HG02973 (cell line): ENCODE measurements around the gene TTC39C.
"Not testable (repeated sequence)": the region's sequence is repeated elsewhere in the genome, so short reads cannot be mapped to it uniquely, and the experiment has no call there.

ENCODE experiments used
- ATAC-seq: cut with Tn5 transposase; IDR thresholded peaks from one replicate; pipeline ENCODE4 v1.9.1; 2021; ENCODE audit warnings: moderate library complexity; ENCODE audit not compliant: unreplicated experiment

TTC39C gene

DNA sequence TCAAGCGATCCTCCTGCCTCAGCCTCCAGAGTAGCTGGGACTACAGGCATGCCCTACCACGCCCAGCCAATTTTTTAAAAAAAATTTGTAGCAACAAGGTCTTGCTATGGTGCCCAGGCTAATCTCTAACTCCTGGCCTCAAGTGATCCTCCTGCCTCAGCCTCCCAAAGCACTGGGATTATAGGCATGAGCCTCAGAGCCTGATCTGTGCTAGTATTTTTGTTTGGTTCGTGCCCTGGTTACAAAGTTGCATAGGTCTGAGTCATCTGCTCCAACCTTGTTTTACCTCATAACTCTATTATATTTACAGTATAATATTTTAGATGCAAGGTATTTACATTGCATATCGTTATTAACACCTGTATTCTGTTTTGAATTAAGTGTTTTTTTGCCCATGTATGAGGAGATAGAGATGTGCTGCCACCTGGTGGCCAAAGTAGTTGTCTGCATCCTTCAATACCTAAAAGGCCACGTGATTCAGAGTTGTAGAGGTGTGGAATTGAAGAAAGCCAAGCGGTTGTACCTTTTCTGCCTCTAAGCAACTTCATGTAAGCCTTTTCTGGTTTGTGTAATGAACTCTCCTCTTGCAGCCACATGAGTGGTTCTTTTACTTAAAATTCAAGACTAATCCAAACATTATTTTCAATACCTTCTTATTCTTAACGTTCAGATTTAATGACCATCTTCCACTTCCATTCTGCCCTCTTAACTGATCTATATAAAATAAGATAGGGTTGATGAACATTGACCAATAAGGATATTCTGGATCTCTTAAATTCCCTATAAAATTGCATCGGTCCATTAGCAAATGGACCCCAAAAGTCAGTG lies 104.4 kb downstream of the TTC39C start:
- peak; percentile 66 for ATAC-seq

DNA sequence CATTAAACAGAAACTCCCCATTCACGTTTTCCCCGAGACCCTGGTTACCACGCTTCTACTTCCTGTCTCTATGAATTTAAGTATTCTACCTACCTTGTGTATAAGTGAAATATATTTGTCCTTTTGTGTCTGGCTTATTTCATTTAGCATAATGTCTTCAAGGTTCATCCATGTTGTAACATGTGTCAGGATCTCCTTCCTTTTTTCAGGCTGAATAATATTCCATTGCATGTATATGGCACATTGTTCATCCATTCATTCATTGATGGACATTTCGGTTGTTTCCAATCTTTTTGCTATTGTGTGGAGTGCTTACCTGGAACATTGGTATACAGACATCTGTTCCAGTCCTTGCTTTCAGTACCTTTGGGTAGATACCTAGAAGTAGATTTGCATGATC lies 106.1 kb downstream of the TTC39C start:
- no peak for ATAC-seq

DNA sequence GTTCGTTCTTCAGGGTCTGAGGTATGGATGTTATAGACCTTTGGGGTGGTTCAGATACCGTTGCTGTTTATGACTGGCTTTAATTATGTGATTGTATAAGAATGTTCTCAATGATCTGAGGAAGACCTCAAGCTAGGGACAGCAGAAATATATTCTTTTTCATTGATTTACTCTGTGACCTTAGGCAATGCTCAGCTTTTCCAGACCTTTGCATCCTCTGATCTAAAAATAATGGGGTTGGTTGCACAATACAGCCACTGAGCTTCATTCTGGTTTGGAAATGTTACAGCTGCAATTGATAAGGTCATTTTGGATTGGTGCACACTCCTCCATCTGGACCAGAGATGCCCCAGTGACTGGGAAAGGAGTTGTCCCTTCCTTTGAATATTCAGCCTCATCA lies 107.1 kb downstream of the TTC39C start:
- no peak for ATAC-seq

DNA sequence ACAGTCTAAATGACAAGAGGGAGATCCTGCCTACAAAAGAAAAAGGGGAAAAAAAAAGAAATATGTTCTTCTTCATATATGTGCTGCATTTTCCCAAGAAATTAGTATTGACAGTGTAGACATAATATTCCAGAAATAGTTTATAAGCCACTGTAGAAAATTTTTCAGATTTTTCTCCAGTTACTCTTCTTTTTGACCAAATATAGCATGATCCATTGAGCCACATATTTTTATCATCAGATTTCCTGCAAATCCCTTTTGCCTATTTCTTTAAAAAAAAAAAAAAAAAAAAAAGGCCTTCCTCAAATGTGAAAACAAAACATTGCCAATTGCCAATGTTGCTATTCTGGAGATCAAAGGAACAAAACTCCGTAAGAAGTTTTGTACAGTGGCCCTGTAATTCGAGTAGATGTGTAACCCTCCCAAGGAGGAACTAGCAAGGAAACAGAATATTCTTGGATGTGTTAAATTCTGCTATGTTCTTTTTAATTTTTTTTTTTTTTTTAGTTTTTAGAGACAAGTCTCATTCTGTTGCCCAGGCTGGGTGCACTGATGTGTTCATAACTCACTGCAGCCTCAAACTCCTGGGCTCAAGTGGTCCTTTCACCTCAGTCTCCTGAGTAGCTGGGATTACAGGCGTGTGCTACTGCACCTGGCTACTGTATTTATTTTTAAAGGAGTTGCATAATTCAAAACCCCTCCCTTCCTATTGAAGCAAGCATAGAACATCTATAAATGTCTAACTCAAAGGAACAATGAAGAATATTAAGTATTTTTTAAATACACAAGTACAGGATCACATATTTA lies 111.8 kb downstream of the TTC39C start:
- no peak for ATAC-seq

DNA sequence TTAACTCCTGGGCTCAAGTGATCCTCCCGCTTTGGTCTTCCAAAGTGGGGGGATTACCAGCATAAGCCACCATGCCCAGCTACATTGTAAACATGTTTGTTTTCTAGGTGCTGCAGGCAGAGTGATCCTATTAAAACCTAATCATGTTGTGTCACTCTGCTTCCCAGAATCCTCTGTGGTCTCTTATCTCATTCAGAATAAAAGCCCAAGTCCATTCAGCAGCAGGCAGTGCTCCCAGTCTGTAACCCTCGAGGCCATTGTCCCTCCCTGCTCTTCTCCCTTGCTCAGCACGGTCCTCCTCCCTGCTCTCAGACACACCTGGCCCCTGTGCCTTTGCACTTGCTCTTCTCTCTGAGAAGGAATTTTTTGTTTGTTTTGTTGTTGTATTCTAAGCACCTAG lies 113.2 kb downstream of the TTC39C start:
- no peak for ATAC-seq

DNA sequence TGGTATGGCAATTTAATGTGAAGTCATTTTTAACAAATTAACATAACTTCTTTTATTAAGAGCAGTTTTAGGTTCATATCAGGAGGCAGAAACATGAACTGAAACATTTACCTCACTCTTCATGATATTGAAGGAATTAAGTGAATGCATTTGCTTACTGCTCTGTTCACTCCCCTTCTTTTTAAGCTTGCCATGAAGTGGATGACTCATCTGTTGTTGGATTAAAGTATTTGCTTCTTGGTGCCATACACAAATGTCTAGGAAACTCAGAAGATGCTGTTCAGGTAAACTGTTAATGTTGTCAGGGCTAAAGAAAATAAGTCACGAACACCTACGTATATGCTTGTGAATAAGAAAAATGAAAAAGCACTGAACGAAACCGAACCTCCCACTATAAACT lies 114.1 kb downstream of the TTC39C start:
- ATAC-seq, result no peak

DNA sequence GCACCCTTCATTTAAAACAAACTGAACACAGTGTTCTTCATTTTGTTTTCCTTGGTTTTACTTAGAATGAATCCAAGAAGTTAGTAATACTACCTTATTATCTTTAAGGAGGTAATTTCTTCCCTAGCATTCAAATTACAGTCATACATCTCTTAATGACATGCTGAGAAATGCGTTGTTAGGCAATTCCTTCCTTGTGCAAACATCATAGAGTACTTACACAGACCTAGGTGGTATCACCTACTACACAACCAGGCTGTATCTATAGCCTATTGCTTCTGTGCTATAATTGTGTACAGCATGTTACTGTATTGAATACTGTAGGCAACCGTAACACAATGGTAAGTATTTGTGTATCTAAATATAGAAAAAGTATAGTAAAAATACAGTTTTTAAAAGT lies 115.9 kb downstream of the TTC39C start:
- ATAC-seq, result no peak

DNA sequence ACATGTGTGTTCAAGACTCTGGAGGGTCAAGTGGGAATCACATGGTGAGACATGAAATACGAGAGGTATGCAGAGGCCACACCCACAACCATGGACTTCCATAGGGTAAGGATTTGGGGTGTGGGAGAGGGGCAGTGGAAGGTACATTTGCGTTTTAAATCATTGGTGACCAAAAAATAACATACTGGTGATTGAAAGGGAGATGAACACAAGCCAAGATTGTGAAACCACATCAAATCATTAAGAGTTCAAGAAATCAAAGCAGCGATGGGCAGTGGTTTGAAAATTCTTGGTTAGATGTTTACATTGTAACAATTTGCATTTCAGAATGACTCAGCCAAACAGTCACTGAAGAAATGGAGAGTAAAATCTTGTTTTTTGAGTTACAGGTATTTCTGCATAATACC lies 122.4 kb downstream of the TTC39C start:
- ATAC-seq, result no peak

DNA sequence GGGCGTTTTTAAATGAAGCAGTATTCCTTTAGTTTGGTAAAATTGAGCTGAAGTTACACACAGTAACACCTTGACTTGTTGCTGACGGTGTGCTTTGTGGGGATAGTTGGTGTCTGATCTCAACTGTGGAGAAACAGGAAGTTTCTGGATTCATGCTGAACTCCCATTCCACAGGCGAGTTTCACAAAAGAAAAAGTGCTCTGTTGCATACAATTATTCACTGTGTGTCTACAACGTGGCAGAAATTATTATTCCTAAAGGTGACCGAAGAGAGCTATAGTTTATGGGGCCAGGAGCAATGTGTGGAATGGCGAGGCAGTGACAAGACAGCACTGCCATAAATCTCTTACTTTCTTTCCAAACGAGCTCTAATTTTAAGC lies 123.8 kb downstream of the TTC39C start:
- no peak for ATAC-seq

DNA sequence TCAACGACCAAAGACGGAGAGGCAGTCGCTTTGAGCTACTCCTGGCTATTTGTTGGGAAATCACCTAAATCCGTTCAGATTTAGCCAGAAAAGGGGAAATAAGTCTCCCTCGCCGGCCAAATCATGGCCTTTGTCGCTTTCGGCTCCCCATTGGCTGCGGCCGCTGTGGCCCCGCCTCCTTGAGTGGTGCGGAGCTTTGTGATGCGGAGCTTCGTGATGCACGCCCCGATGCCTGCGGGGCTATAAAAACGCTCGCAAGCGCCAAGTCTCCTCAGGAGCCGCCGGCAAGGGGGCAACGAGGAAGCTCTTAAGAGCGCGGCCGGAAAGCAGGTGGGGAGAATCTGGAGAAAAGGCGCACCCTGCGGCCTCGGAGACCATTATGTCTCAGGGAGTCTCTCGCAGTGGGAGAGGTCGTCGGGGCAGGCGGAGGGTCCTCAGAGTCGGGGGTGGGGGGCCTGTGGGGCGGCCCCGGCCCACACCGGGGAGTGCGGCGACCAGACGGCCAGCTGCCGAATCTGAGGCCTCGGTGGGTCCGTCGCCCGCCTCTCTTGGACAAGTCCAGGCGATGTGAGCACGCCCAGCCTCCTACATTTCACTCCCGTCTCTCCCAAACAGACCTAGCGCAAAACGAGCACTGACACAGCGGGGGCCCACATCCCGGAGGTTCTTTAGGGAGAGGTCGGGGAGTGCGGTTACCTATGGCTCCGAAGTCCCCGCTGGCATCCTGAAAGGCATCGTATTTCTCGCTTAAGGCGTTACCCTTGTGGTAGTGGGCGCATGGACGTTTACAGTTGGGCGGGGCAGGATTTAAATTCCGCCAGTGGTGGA lies 124.4 kb downstream of the TTC39C start, which contains the start of gene CABYR:
Gene CABYR, plus strand, starts transcription at position 274 of the 828 bp plus-strand sequence. CDS start 4,053 bp downstream, outside the sequence.
- ATAC-seq, result peak; percentile 95

DNA sequence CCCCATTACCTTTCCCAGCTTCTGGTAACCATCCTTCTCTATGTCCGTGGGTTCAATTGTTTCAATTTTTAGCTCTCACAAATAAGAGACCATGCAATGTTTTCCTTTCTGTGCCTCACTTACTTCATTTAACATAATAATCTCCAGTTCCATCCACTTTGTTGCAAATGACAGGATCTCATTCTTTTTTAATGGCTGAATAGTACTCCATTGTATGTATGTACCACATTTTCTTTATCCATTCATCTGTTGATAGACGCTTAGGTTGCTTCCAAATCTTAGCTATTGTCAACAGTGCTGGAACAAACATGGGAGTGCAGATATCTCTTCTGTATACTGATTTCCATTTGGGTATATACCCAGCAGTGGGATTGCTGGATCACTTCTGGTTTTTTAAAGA lies 126.1 kb downstream of the TTC39C start:
- ATAC-seq, result no peak

DNA sequence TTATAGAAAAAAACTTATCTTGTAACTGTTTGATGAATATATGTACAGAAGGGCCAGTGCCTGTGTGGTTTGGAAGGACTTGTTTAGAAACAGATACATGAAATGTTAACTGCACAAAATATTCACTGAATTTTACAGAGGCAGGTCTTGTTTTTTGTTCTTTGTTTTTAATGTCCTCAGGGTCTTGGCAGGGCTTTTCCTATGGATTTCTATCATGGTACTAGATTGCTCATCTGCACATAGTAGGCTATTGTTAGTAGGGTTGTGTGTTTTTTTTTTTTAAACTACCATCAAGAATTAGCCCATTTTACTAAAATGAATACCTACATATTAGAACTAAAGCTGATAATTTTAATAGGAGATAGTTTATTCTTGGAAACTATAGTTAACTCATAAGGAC lies 127.8 kb downstream of the TTC39C start:
- ATAC-seq, result no peak

DNA sequence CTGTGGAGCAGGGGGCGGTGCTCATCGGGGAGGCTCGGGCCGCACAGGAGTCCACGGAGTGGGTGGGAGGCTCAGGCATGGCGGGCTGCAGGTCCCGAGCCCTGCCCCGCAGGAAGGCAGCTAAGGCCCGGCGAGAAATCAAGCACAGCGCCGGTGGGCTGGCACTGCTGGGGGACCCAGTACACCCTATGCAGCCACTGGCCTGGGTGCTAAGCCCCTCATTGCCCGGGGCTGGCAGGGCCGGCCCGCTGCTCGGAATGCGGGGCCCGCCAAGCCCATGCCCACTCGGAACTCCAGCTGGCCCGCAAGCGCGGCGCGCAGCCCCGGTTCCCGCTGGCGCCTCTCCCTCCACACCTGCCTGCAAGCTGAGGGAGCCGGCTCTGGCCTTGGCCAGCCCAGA lies 135.0 kb downstream of the TTC39C start:
- ATAC-seq, result not testable (repeated sequence)

DNA sequence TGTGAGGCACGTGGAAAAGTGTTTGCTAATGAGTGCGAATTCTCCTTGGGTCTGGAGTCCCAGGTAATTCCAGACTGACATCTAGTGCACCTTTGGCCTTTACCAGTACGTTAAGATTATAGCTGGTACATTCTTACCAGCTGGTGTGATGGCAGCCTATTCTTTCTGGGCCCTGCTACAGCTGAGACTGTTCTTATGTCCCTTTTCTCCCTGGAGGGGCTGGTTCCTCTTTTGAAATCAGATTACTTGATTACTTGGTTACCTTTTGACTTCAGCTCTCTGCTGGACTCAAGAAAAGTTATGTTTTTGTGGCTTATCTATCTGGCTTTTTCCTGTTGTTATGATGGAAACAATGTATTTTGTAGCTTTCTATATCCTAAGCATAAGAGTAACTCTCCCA lies 138.8 kb downstream of the TTC39C start:
- no peak for ATAC-seq

DNA sequence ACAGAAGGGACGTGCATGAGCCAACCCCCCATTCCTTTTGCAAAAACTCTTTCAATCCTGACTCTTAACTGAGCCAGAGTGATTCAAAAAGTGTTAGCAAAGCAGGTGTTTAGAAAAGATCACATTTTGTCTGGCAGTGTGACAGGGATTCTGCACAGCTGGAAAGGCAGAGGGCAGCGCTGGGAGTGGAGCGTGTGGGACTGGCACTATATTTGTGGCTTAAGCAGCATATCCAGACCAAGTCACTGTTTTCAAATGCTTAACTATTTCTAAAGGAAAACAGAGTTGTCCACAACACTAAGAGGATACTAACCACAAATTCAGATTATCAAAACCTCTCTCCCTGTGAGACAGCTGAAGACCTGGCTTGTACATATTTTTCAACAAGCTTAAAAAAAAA lies 143.3 kb downstream of the TTC39C start:
- no peak for ATAC-seq

DNA sequence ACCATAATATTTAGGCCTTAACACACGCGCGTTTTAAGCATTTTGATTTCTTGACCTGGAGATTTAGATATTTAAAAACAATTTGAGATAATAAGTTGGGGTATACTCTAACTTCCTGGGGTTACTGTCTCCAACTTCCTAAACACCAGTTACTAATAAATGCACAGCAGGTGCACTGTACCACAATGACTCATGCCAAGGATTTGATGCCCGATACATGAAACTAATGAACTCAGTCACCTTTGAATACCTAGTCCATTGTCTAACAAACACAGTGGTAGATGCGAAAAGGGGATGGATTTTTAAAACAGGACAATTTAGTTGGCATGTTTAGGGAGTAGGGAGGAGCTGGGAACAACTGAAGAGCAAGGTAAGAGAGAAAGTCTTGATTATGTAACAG lies 145.5 kb downstream of the TTC39C start:
- ATAC-seq, result no peak

DNA sequence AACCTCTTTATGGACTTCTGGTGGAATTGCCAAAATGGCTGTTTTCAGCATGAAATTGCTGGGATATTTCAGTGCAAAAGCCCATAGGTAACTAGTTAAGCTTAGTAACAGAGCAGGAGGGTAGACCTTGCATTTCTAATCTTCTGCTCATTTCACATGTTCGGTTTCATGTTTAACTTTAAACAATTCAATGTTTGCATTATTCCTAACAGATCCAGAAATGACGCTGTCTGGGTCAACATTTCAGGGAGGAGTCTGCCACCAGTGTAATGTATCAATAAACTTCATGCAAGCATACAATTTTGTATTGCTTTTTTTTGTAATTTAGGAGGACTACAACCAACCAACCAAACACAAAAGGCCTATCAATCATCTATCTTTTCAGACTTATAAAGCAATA lies 146.8 kb downstream of the TTC39C start:
- no peak for ATAC-seq

DNA sequence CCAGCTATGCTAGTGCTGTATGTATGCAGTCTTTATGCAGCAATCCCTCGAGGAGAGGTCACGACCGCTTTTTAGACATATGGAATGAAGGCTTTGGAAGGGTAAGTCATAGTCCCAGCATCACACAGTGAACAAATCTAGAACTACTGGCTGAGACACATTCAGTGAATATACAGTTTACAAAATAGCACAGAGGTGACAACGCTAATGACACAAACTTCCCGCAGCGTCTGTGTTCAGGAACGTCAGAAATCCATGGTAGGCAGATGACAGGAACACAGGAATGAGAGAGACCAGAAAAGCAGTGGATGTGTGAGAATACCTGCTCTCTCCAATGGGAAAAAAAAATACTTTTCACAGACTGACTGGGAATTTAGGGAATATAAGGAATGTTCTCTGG lies 153.9 kb downstream of the TTC39C start:
- ATAC-seq, result no peak

DNA sequence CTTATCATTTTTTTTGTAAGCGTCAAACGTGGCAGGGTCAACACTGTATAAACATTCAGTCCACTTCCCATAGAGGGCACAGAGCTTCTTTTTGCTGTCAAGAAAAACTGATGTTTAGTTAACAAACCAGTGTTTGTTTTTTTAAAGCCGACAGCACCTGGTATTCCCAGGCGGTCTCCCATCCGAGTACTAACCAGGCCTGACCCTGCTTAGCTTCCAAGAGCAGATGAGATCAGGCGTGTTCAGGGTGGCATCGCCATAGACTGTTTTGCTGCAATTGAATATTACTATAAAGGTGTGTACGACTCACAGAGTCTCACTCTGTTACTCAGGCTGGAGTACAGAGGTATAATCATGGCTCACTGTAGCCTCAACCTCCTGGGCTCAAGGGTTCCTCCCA lies 155.8 kb downstream of the TTC39C start:
- ATAC-seq, result no peak

DNA sequence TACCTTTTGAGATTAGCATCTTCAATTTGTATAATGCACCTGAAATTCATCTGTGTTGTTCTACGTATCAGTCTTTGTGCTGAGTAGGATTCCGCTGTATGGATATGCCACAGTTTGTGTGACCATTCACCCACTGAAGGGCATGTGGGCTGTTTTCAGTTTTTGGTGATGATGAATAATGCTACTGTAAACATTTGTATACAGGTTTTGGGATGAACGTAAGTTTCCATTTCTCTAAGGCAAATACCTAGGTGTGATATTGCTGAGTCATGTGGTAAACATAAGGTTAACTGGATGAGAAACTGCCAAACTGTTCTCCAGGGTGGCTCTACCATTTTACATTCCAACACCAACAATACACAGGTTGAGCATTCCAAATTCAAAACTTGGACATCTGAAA lies 159.4 kb downstream of the TTC39C start:
- ATAC-seq, result no peak

DNA sequence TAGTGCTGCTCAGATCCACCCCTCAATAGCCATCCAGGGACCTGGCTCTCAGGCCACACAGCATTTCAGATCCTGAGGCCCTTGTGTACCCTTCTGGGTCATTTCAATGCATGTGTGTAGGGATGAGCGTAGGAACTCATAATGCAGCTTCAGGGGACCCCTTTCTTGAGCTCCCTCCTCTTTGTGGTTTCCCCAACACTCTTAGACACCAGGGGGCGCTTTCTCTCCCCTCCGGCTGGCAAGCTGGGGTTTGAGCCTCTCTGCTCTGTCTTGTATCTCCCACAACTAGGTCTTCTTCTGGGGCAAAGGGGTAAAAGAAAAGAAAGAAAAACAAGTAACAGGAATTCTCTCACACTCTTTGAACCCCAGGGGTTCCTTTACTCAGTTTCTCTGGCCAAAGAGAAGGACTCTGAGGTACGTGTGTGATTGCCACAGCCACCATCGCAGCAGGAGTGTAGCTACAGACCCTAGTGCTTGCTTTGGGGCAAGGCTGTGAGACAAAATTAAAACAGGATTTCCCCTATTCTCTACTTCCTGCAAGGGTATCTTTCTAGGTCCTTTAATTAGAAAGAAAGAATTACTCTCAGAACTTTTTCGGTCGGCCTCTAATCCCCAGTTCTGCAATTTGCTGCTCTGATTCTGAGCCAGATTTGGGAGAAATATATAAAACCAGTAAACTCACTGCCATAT lies 162.3 kb downstream of the TTC39C start:
- ATAC-seq, result peak; percentile 90
